Cardiac muscle cell (in vitro differentiated cells and primary cell): ENCODE results near the gene ZNF497. TPM values are rescaled to one million over a fixed set of nuclear protein-coding genes. Genes with fewer than 3 reads are reported as not detected.
A peak's percentile ranks its signal among the peaks of the same experiment; 100 is the strongest.

Source experiments
- DNase-seq, 2 donors: peaks; one replicate each; pipeline versions ENCODE4 v3.0.0 to v3.0.0-alpha.2; 2010 to 2017; ENCODE audit warnings: low read depth in 1 of 2, low spot score in 1 of 2
- H3K27ac ChIP-seq: fragments of 200-600 bp; sonication (generic); 2 replicates; pipeline ENCODE4 v1.5.1; 2016
- H3K27me3 ChIP-seq: fragments of 200-600 bp; sonication (generic); 2 replicates; pipeline ENCODE4 v1.6.0; 2016; ENCODE audit warnings: control low read depth
- H3K36me3 ChIP-seq: fragments of 200-600 bp; sonication (generic); 2 replicates; pipeline ENCODE4 v1.5.1; 2016; ENCODE audit warnings: control low read depth
- H3K4me1 ChIP-seq: fragments of 200-600 bp; sonication (generic); 2 replicates; pipeline ENCODE4 v1.8.1; 2017; ENCODE audit warnings: low read depth, mild to moderate bottlenecking, mixed run types
- H3K4me3 ChIP-seq: fragments of 200-600 bp; sonication (generic); 2 replicates; pipeline ENCODE4 v1.5.1; 2016; ENCODE audit warnings: mild to moderate bottlenecking
- H3K9me3 ChIP-seq: fragments of 200-600 bp; sonication (generic); 2 replicates; pipeline ENCODE4 v1.5.1; 2017; ENCODE audit warnings: low read depth, mild to moderate bottlenecking, control low read depth
- polyA plus RNA-seq: library from polyadenylated mRNA; unstranded; fragments of >200 nt; fragmentation: Nextera tagmentation; extraction: Ambion mirVana; gene quantifications from 2 replicates; pipeline ENCODE4 v1.2.1, GENCODE V29; 2016
- total RNA-seq: library from RNA; depleted of rRNA; stranded (reverse); fragments of >200 nt; gene quantifications from 2 replicates; pipeline ENCODE4 v1.2.3, GENCODE V29; 2016
- TF ChIP-seq, protein P1 (sequence below): IDR thresholded peaks from 2 replicates; pipeline ENCODE4 v1.5.1; 2012; ENCODE audit warnings: low read depth, mild to moderate bottlenecking, low read length

ZNF497 gene
- 5.9 and 7.6 TPM in 2 replicates for total RNA-seq
- polyA plus RNA-seq: 5.8 and 6.8 TPM in 2 replicates

DNA sequence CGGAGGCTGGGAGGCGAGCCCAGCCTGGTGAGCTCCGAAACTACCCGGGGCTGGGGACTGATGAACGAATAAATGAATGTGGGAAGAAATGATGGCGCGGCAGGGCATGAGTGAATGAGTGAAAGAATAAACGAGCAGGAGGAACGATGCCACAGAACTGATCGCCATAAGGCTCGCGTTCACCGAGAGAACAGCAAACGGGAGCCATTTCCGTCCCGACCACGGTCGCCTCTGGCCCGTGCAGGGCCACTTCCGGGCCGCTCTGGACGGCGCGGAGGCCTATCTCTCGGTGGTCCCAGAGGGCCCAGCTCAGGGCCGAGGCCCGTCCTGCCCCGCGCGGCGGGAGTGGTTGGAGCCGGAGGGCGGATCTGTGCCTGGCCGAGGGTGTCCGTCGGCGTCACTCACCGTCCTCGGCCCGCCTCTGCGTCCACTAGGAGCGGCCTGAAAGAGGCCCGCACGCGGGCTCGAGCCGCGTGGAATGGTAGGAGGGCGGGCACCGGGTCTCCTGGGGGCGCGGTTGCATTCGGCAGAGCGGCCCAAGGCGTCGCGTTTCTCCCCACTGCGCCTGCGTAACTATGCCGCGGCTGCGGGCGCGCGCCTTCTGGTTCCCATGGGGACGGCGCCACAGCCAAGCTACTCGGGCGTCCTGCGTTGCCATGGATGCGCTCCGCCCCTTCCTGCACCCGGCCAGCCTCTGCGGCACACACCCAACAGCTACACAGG lies at the start of gene ZNF497:
Gene ZNF497, minus strand, starts transcription at position 480 of the 723 bp plus-strand sequence. CDS start 5,116 bp downstream, outside the sequence.
- H3K9me3 ChIP-seq: no peaks in the 10 kb centered on the region
- TF ChIP-seq, protein P1, sequence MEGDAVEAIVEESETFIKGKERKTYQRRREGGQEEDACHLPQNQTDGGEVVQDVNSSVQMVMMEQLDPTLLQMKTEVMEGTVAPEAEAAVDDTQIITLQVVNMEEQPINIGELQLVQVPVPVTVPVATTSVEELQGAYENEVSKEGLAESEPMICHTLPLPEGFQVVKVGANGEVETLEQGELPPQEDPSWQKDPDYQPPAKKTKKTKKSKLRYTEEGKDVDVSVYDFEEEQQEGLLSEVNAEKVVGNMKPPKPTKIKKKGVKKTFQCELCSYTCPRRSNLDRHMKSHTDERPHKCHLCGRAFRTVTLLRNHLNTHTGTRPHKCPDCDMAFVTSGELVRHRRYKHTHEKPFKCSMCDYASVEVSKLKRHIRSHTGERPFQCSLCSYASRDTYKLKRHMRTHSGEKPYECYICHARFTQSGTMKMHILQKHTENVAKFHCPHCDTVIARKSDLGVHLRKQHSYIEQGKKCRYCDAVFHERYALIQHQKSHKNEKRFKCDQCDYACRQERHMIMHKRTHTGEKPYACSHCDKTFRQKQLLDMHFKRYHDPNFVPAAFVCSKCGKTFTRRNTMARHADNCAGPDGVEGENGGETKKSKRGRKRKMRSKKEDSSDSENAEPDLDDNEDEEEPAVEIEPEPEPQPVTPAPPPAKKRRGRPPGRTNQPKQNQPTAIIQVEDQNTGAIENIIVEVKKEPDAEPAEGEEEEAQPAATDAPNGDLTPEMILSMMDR: no peak

DNA sequence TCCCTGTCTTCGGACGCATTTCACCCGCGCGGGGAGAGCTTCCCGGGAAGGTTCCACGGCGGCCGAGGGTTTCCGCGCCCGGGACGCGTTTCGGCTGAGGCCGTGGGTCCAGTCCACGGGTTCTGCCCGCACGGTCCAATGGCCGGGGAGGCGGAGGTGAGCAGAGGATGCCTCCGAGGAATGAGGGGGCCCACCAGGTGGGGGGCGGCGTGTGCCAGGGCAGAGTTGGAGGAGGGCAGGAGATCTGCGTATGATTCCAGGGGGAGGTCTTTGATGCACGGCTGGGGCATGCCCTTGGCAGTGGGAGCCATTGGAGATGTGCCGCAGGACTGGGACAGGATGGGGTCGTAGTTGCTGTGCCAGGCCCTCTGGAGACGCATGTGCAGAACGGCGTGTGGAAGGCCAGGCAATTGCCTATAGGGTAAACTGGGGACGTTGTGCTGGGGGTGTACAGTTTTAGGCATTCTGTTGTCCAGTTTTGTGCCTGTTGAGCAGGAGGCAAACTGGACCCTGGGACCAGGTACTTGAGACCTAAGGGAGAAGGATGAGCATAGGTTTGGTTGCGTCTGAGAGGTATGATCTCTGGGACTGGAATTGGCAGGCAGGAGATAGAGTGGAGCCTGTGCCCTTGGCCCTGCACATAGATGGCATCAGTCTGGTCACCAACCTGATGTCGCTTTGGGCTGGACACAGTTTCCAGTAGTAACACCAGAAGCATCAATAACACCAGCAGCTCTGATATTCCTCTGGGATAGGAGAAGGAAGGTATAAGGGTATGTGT lies 46.6 kb upstream of the ZNF497 start:
- Histone ChIP-seq H3K36me3 (no peaks in the 10 kb centered on the region), H3K27ac (no peak overlapping the region), H3K9me3 (no peaks in the 10 kb centered on the region), H3K4me3 (peak overlapping the region; percentile 75), H3K4me1 (peaks cover 4% of the 10 kb centered on the region), H3K27me3 (no peaks in the 10 kb centered on the region)
- TF ChIP-seq, protein P1: no peak
- peak in 1 of 2 donors; percentile 35 for DNase-seq

More for the DNA sequence above, at the start of gene ZNF497:
- H3K36me3 ChIP-seq: no peaks in the 10 kb centered on the region
- no peaks in the 10 kb centered on the region for H3K4me1 ChIP-seq
- H3K27me3 ChIP-seq: no peaks in the 10 kb centered on the region
- peak; percentile 97 to 99 for DNase-seq
- H3K4me3 ChIP-seq: peak within 1 kb of the TSS; percentile 68
- peak within 1 kb of the TSS; percentile 94 for H3K27ac ChIP-seq

DNA sequence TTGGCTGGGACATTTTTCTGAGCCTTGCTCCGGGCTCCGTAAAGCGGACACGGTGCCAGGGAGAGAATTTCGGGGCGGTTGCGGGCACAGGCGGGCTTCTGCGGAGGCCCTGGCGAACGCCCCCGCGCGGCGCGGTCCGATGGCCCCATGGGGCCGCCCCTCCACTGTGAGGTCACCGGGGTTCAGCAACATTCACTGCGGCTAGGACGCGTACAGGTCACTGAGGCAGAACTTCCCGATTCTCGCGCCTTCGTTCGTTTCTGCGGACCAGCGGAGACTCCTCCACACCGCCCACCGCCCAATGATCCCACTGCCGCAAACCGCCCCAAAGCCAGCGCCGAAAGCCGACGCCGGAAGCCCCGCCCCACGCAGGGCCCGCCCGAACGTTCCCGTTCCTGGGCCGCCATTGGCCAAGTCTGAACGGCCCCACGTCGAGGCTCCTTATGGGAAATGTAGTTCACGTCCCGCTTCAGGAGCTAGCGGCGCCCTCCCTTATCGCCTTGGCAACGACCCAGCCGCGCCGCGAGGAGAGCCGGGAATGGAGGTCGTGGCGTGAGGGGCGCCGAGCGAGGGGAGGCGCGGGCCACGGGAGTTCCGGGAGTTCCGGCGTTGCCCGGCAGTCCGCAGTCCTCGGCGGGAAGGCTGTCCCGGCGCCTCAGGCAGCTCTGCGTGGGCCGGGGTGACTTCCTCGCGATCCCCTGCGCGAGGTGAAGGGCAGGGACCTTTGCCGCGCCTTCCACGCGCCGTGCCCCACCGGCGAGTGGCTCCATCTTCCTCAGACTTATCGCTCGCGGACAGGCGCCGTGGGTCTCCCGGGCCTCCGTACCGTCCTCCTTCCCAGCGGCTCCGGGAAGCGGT lies 45.8 kb upstream of the ZNF497 start, which contains the start of gene ZNF584:
Gene ZNF584, plus strand, starts transcription at position 498 of the 858 bp plus-strand sequence. CDS start 499 bp downstream, outside the sequence.
- Histone ChIP-seq H3K36me3 (no peaks in the 10 kb centered on the region), H3K27ac (peak within 1 kb of the TSS; percentile 78), H3K4me1 (peaks cover 4% of the 10 kb centered on the region), H3K9me3 (no peaks in the 10 kb centered on the region), H3K27me3 (no peaks in the 10 kb centered on the region), H3K4me3 (peak within 1 kb of the TSS; percentile 75)
- TF ChIP-seq, protein P1: peak; percentile 25
- DNase-seq: peak; percentile 96 to 98

DNA sequence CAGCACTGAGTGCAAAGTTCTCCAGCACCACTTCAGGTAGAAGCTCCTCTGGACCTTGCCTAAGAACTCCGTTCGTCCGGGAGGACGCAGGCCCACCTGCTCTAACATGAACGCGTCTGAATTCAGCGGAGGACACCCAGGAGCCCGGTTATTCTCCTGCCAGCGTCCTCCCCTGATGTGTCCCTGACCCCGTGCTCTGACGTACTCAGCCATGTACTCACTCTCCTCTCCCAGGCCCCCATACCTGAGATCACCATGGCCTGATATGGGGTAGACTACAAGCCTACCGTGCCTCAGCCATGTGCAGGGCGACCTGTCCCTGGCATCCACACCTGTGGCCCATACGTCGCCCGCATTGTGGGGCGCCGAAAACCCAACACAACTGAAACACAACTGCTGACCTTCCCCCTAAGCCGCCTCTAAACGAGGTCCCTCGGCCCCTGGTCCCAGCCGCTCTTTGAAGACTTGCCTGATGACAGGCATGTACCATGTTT lies 45.2 kb upstream of the ZNF497 start:
- peak overlapping the region; percentile 75 for H3K4me3 ChIP-seq
- H3K27me3 ChIP-seq: no peaks in the 10 kb centered on the region
- H3K4me1 ChIP-seq: peaks cover 4% of the 10 kb centered on the region
- TF ChIP-seq, protein P1: no peak
- H3K27ac ChIP-seq: peak overlapping the region; percentile 78
- no peaks in the 10 kb centered on the region for H3K36me3 ChIP-seq
- DNase-seq: no peak
- no peaks in the 10 kb centered on the region for H3K9me3 ChIP-seq
